WTC11 (cell line): ENCODE results near the gene TMEM258. TPM values are rescaled to one million over a fixed set of nuclear protein-coding genes. Genes with fewer than 3 reads are reported as not detected.

Experiments
- ATAC-seq: fragments of 200-7000 bp; cut with Tn5 transposase; 2 replicates; pipeline ENCODE4 v1.10.0; 2021; ENCODE audit warnings: mild to moderate bottlenecking, moderate library complexity
- CTCF ChIA-PET: fragments of 300-600 bp; sonication (Branson Sonifier 250); formaldehyde crosslinking; loops from one replicate; lab custom pipeline; 2021; ENCODE audit warnings: antibody characterized with exemption; lab: Charles Lee
- POLR2A ChIA-PET: fragments of 350-600 bp; sonication (Branson Sonifier 250); formaldehyde crosslinking; loops from one replicate; lab custom pipeline; 2021; ENCODE audit warnings: antibody characterized with exemption; lab: Charles Lee
- DNase-seq: peaks from one replicate; pipeline ENCODE4 v3.0.0; 2021; ENCODE audit warnings: low spot score
- H3K27ac Mint-ChIP-seq: 2 replicates; pipeline ENCODE4 v1.8.0; 2021; ENCODE audit warnings: mixed read lengths
- H3K27me3 Mint-ChIP-seq: 2 replicates; pipeline ENCODE4 v1.8.0; 2021; ENCODE audit warnings: low read depth, mild to moderate bottlenecking, moderate library complexity, mixed read lengths
- H3K36me3 Mint-ChIP-seq: 2 replicates; pipeline ENCODE4 v1.8.0; 2021; ENCODE audit warnings: mixed read lengths
- H3K4me1 Mint-ChIP-seq: 2 replicates; pipeline ENCODE4 v1.8.0; 2022; ENCODE audit warnings: mixed read lengths
- H3K4me3 Mint-ChIP-seq: 2 replicates; pipeline ENCODE4 v1.8.0; 2021; ENCODE audit warnings: mild to moderate bottlenecking, moderate library complexity, mixed read lengths
- H3K9me3 Mint-ChIP-seq: 2 replicates; pipeline ENCODE4 v1.8.0; 2021; ENCODE audit warnings: mixed read lengths
- ATF2 ChIP-seq: sonication (generic); formaldehyde crosslinking; IDR thresholded peaks from 2 replicates; pipeline ENCODE4 v1.8.1; 2022; ENCODE audit warnings: low read depth, missing genetic modification reagents, borderline replicate concordance
- ATF6 ChIP-seq: sonication (generic); formaldehyde crosslinking; IDR thresholded peaks from 2 replicates; pipeline ENCODE4 v1.8.1; 2023; ENCODE audit warnings: mild to moderate bottlenecking, missing genetic modification reagents
- CREM ChIP-seq: sonication (generic); formaldehyde crosslinking; IDR thresholded peaks from 2 replicates; pipeline ENCODE4 v1.8.1; 2022; ENCODE audit warnings: mild to moderate bottlenecking, missing genetic modification reagents, moderate library complexity
- CTCF ChIP-seq: fragments of 200-600 bp; IDR thresholded peaks from 2 replicates; pipeline ENCODE4 v1.8.0; 2022; ENCODE audit warnings: antibody characterized with exemption
- ERG ChIP-seq: fragments of 250-450 bp; sonication (Bioruptor Pico); IDR thresholded peaks from 2 replicates; pipeline ENCODE4 v1.8.0; 2021; ENCODE audit warnings: mild to moderate bottlenecking
- HMGA2 ChIP-seq: fragments of 250-450 bp; sonication (Bioruptor Pico); IDR thresholded peaks from 2 replicates; pipeline ENCODE4 v1.4.0; 2021; ENCODE audit warnings: mild to moderate bottlenecking, moderate library complexity
- NFATC4 ChIP-seq: fragments of 250-450 bp; sonication (Bioruptor Pico); IDR thresholded peaks from 2 replicates; pipeline ENCODE4 v1.9.0; 2021; ENCODE audit warnings: mild to moderate bottlenecking
- NR1H2 ChIP-seq: sonication (generic); formaldehyde crosslinking; IDR thresholded peaks from 2 replicates; pipeline ENCODE4 v1.9.0; 2021; ENCODE audit warnings: mild to moderate bottlenecking, moderate library complexity, missing genetic modification reagents
- OVOL2 ChIP-seq: fragments of 250-450 bp; sonication (Bioruptor Pico); IDR thresholded peaks from 2 replicates; pipeline ENCODE4 v1.9.0; 2021; ENCODE audit warnings: mild to moderate bottlenecking, borderline replicate concordance
- USF1 ChIP-seq: sonication (generic); formaldehyde crosslinking; IDR thresholded peaks from 2 replicates; pipeline ENCODE4 v1.8.0; 2022; ENCODE audit warnings: mild to moderate bottlenecking, missing genetic modification reagents
- USF2 ChIP-seq: sonication (generic); formaldehyde crosslinking; IDR thresholded peaks from 2 replicates; pipeline ENCODE4 v1.8.1; 2023; ENCODE audit warnings: mild to moderate bottlenecking, missing genetic modification reagents, moderate library complexity
- ZBTB43 ChIP-seq: sonication (generic); formaldehyde crosslinking; IDR thresholded peaks from 2 replicates; pipeline ENCODE4 v1.8.1; 2023; ENCODE audit warnings: mild to moderate bottlenecking, missing genetic modification reagents
- ZNF121 ChIP-seq: sonication (generic); formaldehyde crosslinking; IDR thresholded peaks from 2 replicates; pipeline ENCODE4 v1.8.0; 2023; ENCODE audit warnings: missing genetic modification reagents
- ZNF532 ChIP-seq: fragments of 250-450 bp; sonication (Bioruptor Pico); IDR thresholded peaks from 2 replicates; pipeline ENCODE4 v1.9.0; 2021; ENCODE audit warnings: mild to moderate bottlenecking, borderline replicate concordance
- total RNA-seq: library from RNA; stranded (reverse); gene quantifications from 3 replicates; pipeline ENCODE4 v1.2.3, GENCODE V29; 2021

The TMEM258 gene
- total RNA-seq, 1 experiment from 2014 or later: 175 TPM

GRCh38 chr11:61781585-61781984 is 10.8 kb downstream of the TMEM258 start:
- H3K27me3 Mint-ChIP-seq: peaks cover 6% of the 10 kb centered on the region; the same call in 1 of the 2 replicates
- no peak for ATAC-seq
- POLR2A ChIA-PET: interaction anchor here (0.5 kb wide), 1 partner anchor 309 kb away, joined by 3 read pairs; no protein-coding TSS in a partner anchor

GRCh38 chr11:61780581-61781162 is 11.7 kb downstream of the TMEM258 start:
- ChIA-PET POLR2A (no interaction called here), CTCF (interaction anchor here (0.5 to 10.0 kb wide), 7 partner anchors 7 to 205 kb away, joined by 3 to 106 read pairs (median 6); no protein-coding TSS in a partner anchor)
- Mint-ChIP-seq H3K27ac (no peak overlapping the region), H3K4me1 (peaks cover 10% of the 10 kb centered on the region), H3K9me3 (no peaks in the 10 kb centered on the region), H3K27me3 (peaks cover 7% of the 10 kb centered on the region; the same call in 1 of the 2 replicates), H3K4me3 (no peak overlapping the region), H3K36me3 (peaks cover 11% of the 10 kb centered on the region)
- TF ChIP-seq OVOL2 (CRISPR knock-in tag) (no peak), CTCF (no peak)
- no peak for DNase-seq
- no peak for ATAC-seq

More at GRCh38 chr11:61781585-61781984, 10.8 kb downstream of the TMEM258 start:
- no peaks in the 10 kb centered on the region for H3K9me3 Mint-ChIP-seq
- H3K4me1 Mint-ChIP-seq: peaks cover 6% of the 10 kb centered on the region
- H3K36me3 Mint-ChIP-seq: peaks cover 13% of the 10 kb centered on the region
- no peak overlapping the region for H3K4me3 Mint-ChIP-seq
- no peak overlapping the region for H3K27ac Mint-ChIP-seq
- DNase-seq: no peak
- TF ChIP-seq USF2 (peak; percentile 43), ZBTB43 (CRISPR knock-in tag) (no peak), USF1 (CRISPR knock-in tag) (0 out of 2 replicates have a peak, but pooled peaks have one; percentile 17)
- CTCF ChIA-PET: interaction anchor here (2.6 to 10.0 kb wide), 2 partner anchors 16 to 33 kb away, joined by 6 to 106 read pairs; no protein-coding TSS in a partner anchor

GRCh38 chr11:61779666-61780525 is 12.5 kb downstream of the TMEM258 start:
- ATAC-seq (no peak), DNase-seq (no peak)
- H3K4me3 Mint-ChIP-seq: no peak overlapping the region
- H3K4me1 Mint-ChIP-seq: peaks cover 10% of the 10 kb centered on the region
- H3K9me3 Mint-ChIP-seq: no peaks in the 10 kb centered on the region
- H3K27me3 Mint-ChIP-seq: peaks cover 7% of the 10 kb centered on the region; the same call in 1 of the 2 replicates
- POLR2A ChIA-PET: no interaction called here
- H3K27ac Mint-ChIP-seq: no peak overlapping the region
- CTCF ChIA-PET: interaction anchor here (0.5 to 10.0 kb wide), 6 partner anchors 8 to 206 kb away, joined by 3 to 106 read pairs (median 6); no protein-coding TSS in a partner anchor
- peaks cover 5% of the 10 kb centered on the region for H3K36me3 Mint-ChIP-seq
- TF ChIP-seq ATF2 (no peak), NFATC4 (CRISPR knock-in tag) (no peak), HMGA2 (CRISPR knock-in tag) (no peak), ZNF121 (CRISPR knock-in tag) (no peak), ATF6 (CRISPR knock-in tag) (no peak), ERG (CRISPR knock-in tag) (no peak), NR1H2 (no peak), CREM (no peak), ZNF532 (CRISPR knock-in tag) (no peak)
